Stimulated activated CD8-positive, alpha-beta memory T cell treated with anti-CD3 and anti-CD28 coated beads, Interleukin-4, amount 100 ng/mL, for 4 hours (primary cell): ENCODE results near the gene MTO1.
"Not testable (repeated sequence)": the region's sequence is repeated elsewhere in the genome, so short reads cannot be mapped to it uniquely, and the experiment has no call there.

ENCODE experiments used
- DNase-seq, 2 donors: peaks; one replicate each; pipeline ENCODE4 v3.0.0-alpha.2; 2020; ENCODE audit warnings: low read depth in 2 of 2, low spot score in 1 of 2

The MTO1 gene

GRCh38 chr6:73504160-73504559, 42.6 kb downstream of the MTO1 start:
- no peak for DNase-seq

- no peak for DNase-seq
Measured at GRCh38 chr6:73505142-73505541, 43.6 kb downstream of the MTO1 start.

GRCh38 chr6:73505705-73506104, 44.2 kb downstream of the MTO1 start:
- DNase-seq: not testable (repeated sequence)

GRCh38 chr6:73506246-73506645, 44.7 kb downstream of the MTO1 start:
- DNase-seq: no peak

GRCh38 chr6:73508776-73509175, 47.2 kb downstream of the MTO1 start:
- DNase-seq: no peak

GRCh38 chr6:73509851-73510250, 48.3 kb downstream of the MTO1 start:
- DNase-seq: no peak

- DNase-seq: no peak
Measured at GRCh38 chr6:73511796-73512195, 50.3 kb downstream of the MTO1 start.

GRCh38 chr6:73513496-73513854, 51.9 kb downstream of the MTO1 start:
- no peak for DNase-seq

- DNase-seq: no peak
Measured at GRCh38 chr6:73514746-73515110, 53.2 kb downstream of the MTO1 start.

GRCh38 chr6:73515204-73515655, 53.7 kb downstream of the MTO1 start:
- DNase-seq: no peak

GRCh38 chr6:73516514-73517489, 55.3 kb downstream of the MTO1 start:
- DNase-seq: no peak

- DNase-seq: not testable (repeated sequence)
Measured at GRCh38 chr6:73518100-73518981, 56.8 kb downstream of the MTO1 start.

GRCh38 chr6:73518982-73519881, 57.7 kb downstream of the MTO1 start:
- DNase-seq: not testable (repeated sequence)

GRCh38 chr6:73519926-73520687, 58.6 kb downstream of the MTO1 start:
- DNase-seq: peak; percentile 63 to 69

- DNase-seq: peak; percentile 99 to 100
Measured at GRCh38 chr6:73520688-73521350, 59.3 kb downstream of the MTO1 start, which contains the start of gene EEF1A1. TSS of gene EEF1A1 (minus strand) at chr6:73521032. CDS start at chr6:73520026, 1,006 bp downstream.

GRCh38 chr6:73521351-73521985, 59.9 kb downstream of the MTO1 start:
- peak; percentile 41 to 55 for DNase-seq

- DNase-seq: peak; percentile 53 to 67
Measured at GRCh38 chr6:73523434-73524123, 62.0 kb downstream of the MTO1 start.
